ENCODE results near the gene ASGR1. TPM values are rescaled to one million over a fixed set of nuclear protein-coding genes. Genes with fewer than 3 reads are reported as not detected.

The ASGR1 gene, protein sequence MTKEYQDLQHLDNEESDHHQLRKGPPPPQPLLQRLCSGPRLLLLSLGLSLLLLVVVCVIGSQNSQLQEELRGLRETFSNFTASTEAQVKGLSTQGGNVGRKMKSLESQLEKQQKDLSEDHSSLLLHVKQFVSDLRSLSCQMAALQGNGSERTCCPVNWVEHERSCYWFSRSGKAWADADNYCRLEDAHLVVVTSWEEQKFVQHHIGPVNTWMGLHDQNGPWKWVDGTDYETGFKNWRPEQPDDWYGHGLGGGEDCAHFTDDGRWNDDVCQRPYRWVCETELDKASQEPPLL
- 1.1 and 1.2 TPM in 2 replicates for total RNA-seq

GRCh38 chr17:7179317-7180254 lies at the start of gene ASGR1:
TSS of gene ASGR1 (minus strand) at chr17:7179370. CDS start at chr17:7178563, 807 bp downstream.

DNA sequence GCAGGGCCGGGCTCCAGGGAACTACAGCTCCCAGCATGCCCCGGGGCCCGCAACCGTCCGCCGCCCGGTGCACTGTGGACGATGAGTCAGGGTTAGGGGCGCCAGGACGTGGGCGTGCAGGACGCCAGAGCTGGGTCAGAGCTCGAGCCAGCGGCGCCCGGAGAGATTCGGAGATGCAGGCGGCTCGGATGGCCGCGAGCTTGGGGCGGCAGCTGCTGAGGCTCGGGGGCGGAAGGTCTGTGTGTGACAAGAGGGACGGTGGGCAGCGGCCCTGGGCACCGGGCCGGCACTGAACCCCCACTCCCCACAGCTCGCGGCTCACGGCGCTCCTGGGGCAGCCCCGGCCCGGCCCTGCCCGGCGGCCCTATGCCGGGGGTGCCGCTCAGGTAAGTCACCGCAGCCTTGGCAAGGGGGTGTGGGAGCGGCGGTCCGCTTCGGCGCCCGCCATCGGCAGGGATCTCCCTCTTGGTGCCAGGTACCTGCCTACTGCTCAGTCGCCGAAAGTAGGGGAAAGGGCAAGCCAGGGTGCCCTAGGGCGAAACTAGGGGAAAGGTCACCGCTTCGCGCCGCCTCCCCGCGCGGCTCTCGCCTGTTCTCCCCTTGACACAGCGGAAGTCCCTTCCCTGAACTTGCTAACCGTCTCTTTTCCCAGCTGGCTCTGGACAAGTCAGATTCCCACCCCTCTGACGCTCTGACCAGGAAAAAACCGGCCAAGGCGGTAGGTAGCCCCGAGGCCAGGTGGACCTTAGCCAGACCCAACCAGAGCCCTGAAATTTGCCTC lies 40.8 kb upstream of the ASGR1 start, which contains the start of the genes ACADVL and DLG4:
Gene ACADVL, plus strand, starts transcription at position 127 of the 781 bp plus-strand sequence. Its CDS starts 47 bp downstream, at position 174.
Gene DLG4, minus strand, starts transcription at position 25 of the 781 bp plus-strand sequence.

Other genes starting within 250 kb of the ASGR1 start
- not detected in 2 replicates for gene ALOX12, start 183.3 kb downstream of the ASGR1 start, total RNA-seq
- gene RNASEK, start 166.7 kb downstream of the ASGR1 start, total RNA-seq = 32.4 and 46.7 TPM in 2 replicates
- under 0.01 TPM in 1 of 2 replicates, not detected in the other for gene BCL6B, start 156.3 kb downstream of the ASGR1 start, total RNA-seq
- gene SLC16A13, start 143.4 kb downstream of the ASGR1 start, total RNA-seq = 0.59 and 1.2 TPM in 2 replicates
- gene SLC16A11, start 135.3 kb downstream of the ASGR1 start, total RNA-seq = 0.30 TPM in 1 of 2 replicates, not detected in the other
- not detected in 2 replicates for gene CLEC10A, start 99.1 kb downstream of the ASGR1 start, total RNA-seq
- gene ASGR2, start 64.5 kb downstream of the ASGR1 start, total RNA-seq = not detected in 2 replicates
- 28.8 and 39.5 TPM in 2 replicates for gene DLG4, start 40.5 kb upstream of the ASGR1 start, total RNA-seq
- gene ACADVL, start 40.6 kb upstream of the ASGR1 start, total RNA-seq = 209 and 256 TPM in 2 replicates
- gene DVL2, start 55.1 kb upstream of the ASGR1 start, total RNA-seq = 60.4 and 61.2 TPM in 2 replicates
- 33.0 and 41.3 TPM in 2 replicates for gene PHF23, start 60.1 kb upstream of the ASGR1 start, total RNA-seq
- gene GABARAP, start 63.1 kb upstream of the ASGR1 start, total RNA-seq = 153 and 179 TPM in 2 replicates
- 32.1 and 51.9 TPM in 2 replicates for gene CTDNEP1, start 72.4 kb upstream of the ASGR1 start, total RNA-seq
- gene ELP5, start 72.8 kb upstream of the ASGR1 start, total RNA-seq = 23.2 and 30.9 TPM in 2 replicates
- 0.60 TPM in 1 of 2 replicates, not detected in the other for gene CLDN7, start 83.1 kb upstream of the ASGR1 start, total RNA-seq
- not detected in 2 replicates for gene SLC2A4, start 102.3 kb upstream of the ASGR1 start, total RNA-seq
- gene YBX2, start 115.3 kb upstream of the ASGR1 start, total RNA-seq = not detected in 2 replicates
- 513 and 520 TPM in 2 replicates for gene EIF5A, start 128.3 kb upstream of the ASGR1 start, total RNA-seq
- gene GPS2, start 136.0 kb upstream of the ASGR1 start, total RNA-seq = 24.6 and 29.5 TPM in 2 replicates
- gene NEURL4, start 150.0 kb upstream of the ASGR1 start, total RNA-seq = 20.8 and 24.0 TPM in 2 replicates
- 0.09 and 4.8 TPM in 2 replicates for gene ACAP1, start 157.2 kb upstream of the ASGR1 start, total RNA-seq
- gene KCTD11, start 172.8 kb upstream of the ASGR1 start, total RNA-seq = 14.6 and 15.1 TPM in 2 replicates
- not detected in 2 replicates for gene TMEM95, start 175.8 kb upstream of the ASGR1 start, total RNA-seq
- 0.09 and 1.2 TPM in 2 replicates for gene TNK1, start 201.7 kb upstream of the ASGR1 start, total RNA-seq
- gene PLSCR3, start 215.2 kb upstream of the ASGR1 start, total RNA-seq = 22.3 and 65.3 TPM in 2 replicates
- gene TMEM256, start 224.7 kb upstream of the ASGR1 start, total RNA-seq = 34.6 and 80.8 TPM in 2 replicates
- gene NLGN2, start 228.5 kb upstream of the ASGR1 start, total RNA-seq = 15.1 and 24.1 TPM in 2 replicates
- gene SPEM1, start 241.0 kb upstream of the ASGR1 start, total RNA-seq = not detected in 2 replicates
- gene SPEM2, start 246.2 kb upstream of the ASGR1 start, total RNA-seq = not detected in 2 replicates
- gene SPEM3, start 249.5 kb upstream of the ASGR1 start, total RNA-seq = not detected in 2 replicates

Measured in smooth muscle cell of the umbilical artery (primary cell).